Posterior cingulate gyrus (tissue), 11 donors: ENCODE data around the gene P2RX3.

Experiments
- DNase-seq, 10 donors: peaks; one replicate each; pipeline versions ENCODE4 v3.0.0 to v3.0.0-alpha.2; 2020 to 2021; ENCODE audit warnings: mixed read lengths in 3 of 10
- intact Hi-C: fragments of 100-400 bp; cut with DNase I; formaldehyde crosslinking; loops from one replicate; pipeline ENCODE4 v1.15.1; 2023

P2RX3 gene

DNA sequence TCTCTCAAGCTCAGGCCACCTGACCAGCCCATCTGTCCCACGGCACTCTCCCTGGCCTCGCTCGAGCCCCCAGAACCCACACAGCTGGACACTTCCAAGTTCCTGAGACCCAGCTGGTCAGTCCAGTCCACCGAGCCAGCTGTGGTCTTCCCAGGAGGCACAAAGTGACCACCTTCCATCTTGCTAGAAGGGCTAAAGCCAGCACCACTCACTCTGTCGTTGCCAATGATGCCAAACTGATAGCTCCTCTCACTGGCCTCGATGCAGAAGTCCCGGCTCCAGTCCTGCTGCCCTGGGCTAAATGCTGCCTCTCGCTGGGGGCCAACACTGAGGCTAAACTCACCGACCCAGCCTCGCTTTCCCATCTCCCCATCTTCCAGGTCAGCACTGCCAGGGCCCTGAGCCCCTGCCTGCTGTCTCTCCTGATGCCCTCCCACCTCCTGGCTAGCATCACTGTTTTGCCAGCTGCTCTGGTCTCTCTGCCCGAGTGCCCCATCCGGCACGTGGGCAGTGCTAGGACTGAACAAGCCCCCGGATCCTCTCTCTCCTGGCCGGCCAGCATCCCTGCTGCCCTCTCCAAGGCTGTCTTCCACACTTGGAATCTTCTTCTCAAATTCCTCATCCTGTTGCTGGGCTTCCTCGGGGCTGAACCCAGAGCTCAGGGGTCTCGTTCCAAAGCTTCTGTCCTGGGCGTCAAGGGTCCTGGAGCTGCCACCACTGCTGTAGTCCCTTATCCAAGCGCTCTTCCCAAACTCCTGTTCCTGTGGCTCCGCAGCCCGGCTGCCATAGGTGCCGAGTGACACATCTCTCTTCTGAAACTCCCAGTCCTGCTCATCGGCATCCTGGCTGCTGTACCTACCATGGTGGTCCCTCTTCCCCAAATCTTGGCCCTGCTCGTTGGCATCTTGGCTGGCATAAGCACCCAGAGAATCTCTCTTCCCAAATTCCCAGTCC is 28.8 kb upstream of the P2RX3 start:
- DNase-seq: peak in 1 of 10 donors; percentile 76
- intact Hi-C loops: no loop called here

DNA sequence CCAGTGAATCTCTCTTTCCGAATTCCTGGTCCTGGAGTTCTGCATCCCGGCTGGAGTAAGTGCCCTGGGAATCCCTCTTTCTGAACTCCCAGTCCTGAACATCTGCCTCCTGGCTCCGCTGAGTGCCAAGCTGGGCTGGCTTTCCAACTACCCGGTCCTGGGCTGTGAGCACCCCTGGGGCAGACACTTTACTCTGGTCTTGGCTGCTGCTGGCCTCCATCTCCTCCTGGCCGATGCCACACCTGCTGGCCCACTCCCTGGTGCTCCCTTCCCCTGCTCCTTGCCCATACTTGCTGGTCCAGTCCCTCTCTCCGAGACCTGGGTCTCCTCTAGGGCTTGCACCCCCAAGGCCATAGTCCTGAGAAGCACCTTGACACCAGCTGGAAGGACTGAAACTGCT is 28.1 kb upstream of the P2RX3 start:
- intact Hi-C loops: no loop called here
- peak in 1 of 10 donors; percentile 60 for DNase-seq

DNA sequence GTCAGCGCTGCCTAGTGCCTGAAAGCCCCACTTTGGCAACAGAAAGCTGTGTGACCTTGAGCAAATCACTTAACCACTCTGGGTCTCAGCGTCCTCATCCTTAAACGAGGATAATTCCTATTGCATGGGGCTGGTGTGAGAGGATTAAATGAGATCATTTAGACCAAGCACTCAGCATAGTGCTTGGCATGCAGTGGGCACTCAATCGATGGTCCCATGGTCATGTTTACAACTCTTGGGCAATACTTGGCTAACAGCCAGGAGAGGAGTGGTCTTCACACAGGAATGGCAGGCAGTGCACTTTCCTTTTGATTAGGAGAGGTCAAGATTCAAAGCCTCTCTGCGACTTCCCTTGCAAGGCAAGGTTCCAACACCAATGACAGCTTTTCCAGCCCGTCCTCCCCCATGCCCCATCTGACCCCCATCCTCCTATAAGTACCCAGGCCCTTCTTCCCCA is 27.5 kb upstream of the P2RX3 start:
- no peak for DNase-seq
- intact Hi-C loops: no loop called here

DNA sequence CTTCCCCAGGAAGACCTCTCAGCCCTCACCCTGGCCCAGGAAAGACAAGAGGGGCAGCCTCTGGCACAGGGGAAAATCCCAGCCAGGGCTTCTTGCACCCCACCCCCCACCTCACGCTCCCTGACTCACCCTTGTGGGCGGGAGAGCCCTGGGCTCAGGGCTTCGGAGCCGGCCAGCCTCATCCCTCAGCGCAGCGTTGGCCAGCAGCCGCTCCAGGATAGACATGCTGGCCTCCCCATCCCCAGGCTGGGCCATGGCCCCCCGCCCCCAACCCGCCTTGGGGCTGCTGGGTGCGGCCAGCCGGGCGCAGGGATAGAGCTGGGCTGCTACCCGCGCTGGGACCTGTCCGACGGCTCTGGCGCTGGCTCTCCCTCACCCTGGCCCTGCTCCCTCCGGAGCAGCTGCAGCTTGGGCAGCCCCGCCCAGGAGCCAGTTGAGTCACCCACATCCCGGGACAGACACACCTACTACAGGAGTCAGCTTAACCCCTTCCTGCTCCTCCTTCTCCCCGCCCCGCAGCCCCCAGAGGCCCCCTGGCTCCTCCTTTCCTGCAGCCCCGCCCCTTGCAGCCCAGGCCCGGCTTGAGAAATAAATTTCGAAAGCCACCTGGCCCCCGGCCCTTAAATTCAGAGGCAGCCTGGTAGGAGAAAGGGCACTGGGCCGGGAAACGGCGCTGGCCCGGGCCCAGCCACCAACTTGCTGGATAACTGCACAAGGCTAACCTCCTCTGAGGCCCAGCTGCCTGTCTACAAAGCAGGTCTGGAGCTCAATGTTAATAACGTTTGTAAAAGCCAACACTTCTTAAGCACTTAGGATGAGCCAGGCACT is 26.8 kb upstream of the P2RX3 start:
- peak in 8 of 10 donors; percentile 51 to 93 (median 66) for DNase-seq
- intact Hi-C loops: no loop called here

DNA sequence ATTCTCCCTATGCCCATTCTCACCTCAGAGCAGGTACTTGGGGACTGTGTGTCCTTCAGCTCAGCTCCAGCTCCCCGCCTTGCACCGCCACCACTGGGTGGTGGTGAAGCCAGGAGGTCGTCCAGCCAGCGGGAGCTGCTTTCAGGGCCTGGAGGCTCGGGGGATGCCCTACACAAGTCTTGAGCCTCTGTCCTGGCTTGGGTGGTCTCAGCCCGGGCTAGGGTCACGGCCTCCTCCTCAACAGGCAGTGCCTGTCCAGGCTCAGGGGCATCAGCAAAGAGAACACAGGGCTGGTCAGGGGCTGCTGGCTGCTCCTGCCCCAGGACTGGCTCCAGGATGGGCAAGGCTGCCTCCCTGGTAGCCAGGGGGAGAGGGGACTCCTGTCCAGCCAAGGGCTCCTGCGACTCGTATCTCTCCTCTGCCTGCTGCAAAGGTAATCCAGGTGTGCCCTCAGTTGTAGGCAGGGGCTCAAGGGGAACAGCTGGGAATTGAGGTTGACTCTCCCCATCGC is 25.6 kb upstream of the P2RX3 start:
- peak in 2 of 10 donors; percentile 71 to 82 for DNase-seq

DNA sequence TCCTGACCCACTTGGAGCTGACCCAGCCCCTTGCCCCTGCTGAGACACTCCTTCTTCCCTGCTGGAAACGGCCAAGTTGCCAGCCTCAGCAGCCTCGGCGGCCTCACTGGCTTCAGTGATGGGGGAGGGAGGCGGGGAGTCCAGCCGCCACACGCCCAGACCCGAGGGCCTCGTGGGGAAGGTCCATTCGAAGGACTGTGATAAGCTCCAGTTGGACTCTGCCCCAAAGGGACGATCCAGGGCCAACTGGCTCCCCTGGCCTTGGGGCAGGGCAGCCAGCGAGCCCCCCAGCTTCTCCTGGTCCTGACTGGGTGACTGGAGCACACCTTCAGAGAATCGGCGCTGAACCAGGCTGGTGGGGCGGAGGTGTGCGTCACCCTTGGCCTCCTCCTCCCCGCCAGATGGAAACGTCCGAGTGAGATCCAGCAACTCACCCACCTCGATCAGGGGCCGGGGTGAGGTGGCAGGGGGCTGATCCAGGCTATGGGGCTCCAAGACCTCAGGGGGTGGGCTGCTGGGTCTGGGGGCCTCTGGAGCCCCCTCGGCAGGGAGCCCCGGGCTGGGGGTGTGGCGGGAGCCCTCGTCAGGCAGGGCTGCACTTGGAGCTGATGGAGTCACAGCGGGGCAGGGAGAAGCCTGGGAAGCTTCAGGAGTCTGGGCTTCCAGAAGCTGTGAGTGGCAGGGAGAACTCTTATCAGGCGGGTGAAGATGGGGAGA is 24.9 kb upstream of the P2RX3 start:
- peak in 2 of 10 donors; percentile 63 to 75 for DNase-seq
- intact Hi-C loops: no loop called here

More for the DNA sequence above, 25.6 kb upstream of the P2RX3 start:
- intact Hi-C loops: no loop called here

DNA sequence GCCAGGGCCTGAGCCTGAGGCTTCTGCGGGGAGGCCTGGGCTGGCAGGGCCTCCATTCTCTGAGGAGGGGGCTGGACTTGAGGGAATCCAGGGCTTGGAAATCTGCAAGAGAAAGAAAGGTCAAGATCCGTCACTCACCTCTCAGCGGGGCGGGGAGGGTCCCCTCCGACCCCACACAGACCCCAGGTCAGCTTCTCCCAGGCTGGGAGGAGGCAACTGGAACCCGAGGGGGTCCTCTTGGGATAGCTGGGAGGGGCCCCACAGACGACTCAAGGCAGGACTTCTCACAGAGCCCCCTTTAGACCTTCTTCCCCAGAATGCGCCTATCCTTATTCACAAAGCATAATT is 24.4 kb upstream of the P2RX3 start:
- DNase-seq: no peak
- intact Hi-C loops: no loop called here

DNA sequence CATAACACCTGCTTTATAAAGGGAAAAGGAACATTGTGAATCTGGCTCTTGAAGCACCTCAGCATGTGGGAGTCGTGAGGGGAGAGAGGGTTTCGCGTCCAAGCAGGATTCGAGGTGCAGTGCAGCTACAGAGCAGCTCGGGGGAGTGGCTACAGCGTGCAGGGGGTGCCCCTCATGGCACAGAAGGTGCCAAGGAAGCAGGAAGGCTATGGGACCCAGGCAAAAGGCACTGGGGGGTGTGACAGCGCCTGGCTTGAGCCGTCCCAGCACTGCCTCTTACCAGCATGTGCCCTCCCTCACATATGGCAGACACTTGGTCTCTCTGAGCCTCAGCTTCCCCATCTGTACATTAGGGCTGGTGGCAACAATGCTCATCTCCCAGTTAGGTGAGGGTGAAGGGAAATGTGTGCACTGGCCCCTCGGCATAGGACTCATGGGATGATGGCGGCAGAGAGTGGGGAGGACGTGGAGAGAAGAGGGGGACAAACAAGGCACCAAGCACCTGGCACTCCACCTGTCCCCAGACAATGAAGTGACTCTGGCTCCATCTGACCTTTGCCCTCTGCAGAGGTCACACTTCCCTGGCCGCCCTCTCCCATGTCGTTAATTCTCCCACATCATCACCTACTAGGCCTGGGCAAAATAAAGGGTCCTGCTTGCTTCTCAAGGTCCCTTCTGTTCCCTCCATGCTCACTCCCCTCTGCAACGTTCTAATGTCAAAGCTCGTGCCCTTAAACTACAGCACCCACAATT is 23.8 kb upstream of the P2RX3 start:
- DNase-seq: peak in 1 of 10 donors; percentile 43
- intact Hi-C loops: no loop called here

DNA sequence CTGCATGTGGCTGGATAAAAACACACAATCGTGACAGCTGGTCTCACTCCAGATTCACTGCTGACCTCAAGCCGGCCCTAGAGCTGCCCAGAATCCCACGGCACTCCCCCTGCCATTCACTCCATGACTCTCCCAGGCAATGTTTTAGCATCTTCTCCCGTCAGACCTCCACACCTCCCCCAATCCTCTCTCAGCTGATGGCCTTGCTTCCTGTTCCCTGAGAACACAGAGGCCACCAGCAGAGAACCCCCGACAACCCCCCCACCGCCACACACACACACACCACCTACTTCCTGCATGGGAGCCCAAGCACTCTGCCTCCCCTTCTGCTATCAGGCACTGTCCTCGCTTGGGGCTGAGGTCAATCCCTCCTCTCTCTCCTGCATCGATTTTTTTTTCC is 22.7 kb upstream of the P2RX3 start:
- intact Hi-C loops: no loop called here
- peak in 2 of 10 donors; percentile 33 to 53 for DNase-seq

DNA sequence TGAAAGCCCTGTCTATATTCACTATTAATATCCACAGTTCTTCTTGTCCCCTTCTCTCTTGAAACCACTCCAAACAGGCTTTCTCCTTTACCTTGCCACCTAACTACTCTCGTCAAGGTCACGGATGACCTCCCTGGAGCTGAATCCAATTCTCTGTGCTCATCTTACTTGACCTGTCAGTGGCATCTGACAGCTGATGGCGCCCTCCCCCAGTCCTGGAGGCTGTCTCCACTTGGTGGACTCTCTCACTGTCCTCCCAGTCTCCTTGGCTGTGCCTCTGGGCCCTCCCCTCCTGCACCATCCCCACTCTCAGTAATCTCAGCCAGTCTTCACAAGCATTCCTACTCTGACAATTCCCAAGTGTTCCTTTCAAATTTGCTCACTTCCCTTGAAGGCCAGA is 22.1 kb upstream of the P2RX3 start:
- intact Hi-C loops: no loop called here
- DNase-seq: peak in 2 of 10 donors; percentile 52 to 69

DNA sequence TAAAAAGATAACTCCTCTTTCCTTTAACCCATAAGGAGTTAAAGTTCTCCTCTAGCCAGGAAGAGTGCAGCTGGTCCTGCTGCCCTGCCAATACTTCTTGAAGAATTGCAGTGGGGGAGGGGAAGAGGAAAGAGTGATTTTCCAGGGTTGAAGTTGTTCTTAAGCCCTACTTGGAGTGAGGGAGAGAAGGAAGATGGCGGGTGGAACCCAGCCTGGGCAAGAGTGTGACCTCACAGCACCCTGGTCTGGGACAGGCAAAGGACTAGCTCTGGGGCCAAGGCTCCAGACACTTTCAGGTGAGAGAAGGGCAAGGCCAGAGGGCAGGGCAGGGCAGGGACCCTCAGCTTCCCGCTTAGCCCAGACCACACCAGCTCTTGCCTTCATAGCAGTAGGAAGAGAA is 20.0 kb upstream of the P2RX3 start:
- peak in 2 of 10 donors; percentile 58 to 72 for DNase-seq
- intact Hi-C loops: no loop called here

DNA sequence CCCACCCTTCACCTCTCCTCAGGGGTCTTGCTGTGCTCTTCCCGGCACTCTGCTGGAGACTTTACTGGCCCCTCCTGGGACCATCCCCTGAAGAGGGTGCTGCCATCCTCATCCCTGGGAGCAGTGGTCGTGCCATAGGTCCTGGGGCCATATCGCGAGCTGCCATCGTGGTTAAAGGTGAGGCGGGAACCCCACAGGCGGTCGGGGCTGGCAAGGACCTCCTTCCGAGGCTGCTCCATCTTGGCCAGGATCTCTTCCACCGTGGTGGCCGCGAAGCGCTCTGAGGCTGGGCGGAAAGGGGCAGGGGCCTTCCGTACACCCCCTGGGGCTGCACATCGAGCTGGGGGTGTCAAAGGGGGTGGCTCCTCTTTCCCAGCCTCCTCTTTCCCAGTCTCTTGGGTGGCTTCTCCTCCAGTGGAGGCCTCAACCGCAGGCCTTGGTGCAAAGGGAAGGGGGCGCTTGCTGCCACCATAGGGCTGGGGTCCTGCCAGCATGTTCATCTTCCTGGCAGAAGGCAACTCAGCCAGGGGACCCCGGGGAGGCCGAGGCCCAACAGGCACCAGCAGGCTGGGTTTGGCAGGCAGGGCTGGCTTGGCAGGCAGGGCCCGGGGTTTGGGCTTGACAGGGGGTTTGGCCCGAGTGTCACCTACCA is 18.0 kb upstream of the P2RX3 start:
- intact Hi-C loops: no loop called here

DNA sequence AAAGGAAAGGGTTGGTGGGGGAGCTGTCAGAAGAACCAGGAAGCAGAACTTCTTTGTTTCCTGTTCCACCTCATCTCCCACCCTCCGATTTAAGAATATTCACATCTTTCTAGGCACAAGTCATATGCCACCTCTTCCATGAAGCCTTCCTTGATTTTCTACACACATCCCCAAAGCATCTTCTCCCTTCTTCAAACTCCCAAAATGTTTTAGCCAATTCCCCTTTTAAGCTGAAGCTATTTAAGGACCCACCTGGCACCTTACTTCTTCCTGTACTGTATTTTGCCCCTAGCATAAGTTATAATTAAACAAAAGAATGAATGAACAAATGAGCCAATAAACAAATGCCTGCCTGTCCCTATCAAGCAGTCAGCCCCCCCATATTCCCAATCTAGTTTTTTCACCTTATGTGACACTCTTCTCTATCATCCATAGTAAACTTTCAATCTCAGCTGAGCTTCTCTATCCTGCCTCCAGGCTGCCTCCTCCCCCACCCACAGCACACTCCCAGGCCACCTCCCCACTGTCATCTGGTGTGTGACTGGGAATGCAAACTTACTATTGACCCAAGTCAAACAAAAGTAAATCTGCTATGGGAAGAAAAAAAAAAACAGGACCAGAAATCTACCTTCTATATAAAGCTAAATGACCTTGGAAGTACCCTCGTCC is 17.3 kb upstream of the P2RX3 start:
- peak in 1 of 10 donors; percentile 33 for DNase-seq
- intact Hi-C loops: no loop called here

More for the DNA sequence above, 18.0 kb upstream of the P2RX3 start:
- DNase-seq: peak in 2 of 10 donors; percentile 72 to 73

DNA sequence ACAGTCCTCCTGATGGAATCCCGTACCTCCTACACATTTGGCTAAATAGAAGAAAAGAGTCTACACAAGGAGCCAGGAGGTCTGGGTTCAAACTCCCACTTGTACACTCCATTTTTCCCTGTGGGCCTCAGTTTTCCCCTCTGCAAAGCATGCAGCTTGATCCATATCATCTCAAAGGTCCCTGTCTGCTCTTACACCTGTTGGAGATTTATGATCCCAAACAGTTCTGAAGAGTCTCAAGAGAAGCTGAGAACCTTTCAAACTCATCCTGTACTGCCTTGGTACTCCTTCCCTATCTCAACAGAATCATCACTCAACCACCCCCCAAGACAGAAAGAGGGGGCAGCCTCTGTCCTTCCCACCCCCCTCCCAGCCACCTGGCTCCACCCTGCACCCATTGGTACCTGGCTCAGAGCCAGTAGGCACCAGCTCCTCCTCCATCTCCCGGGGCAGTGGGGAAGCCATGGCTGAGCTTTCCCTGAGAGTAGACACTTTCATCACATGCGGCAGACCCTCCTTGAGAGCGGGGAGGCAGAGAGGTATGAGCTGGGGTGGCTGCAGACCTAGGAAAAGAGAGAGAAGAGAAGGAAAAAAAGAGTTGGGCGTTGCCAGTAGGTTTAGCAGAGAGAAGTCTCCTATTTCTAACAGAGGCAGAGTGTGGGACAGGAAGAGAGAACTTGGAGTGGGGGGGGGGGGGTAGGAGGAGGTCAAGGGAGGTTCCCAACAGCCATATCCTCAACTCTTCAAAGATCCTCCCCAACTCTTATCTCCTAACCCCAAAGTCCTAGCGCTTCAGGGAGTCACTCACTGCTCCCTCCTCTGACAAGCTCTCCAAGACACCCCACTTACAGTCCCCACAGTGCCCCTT is 16.5 kb upstream of the P2RX3 start:
- DNase-seq: peak in 1 of 10 donors; percentile 52
- intact Hi-C loops: no loop called here

DNA sequence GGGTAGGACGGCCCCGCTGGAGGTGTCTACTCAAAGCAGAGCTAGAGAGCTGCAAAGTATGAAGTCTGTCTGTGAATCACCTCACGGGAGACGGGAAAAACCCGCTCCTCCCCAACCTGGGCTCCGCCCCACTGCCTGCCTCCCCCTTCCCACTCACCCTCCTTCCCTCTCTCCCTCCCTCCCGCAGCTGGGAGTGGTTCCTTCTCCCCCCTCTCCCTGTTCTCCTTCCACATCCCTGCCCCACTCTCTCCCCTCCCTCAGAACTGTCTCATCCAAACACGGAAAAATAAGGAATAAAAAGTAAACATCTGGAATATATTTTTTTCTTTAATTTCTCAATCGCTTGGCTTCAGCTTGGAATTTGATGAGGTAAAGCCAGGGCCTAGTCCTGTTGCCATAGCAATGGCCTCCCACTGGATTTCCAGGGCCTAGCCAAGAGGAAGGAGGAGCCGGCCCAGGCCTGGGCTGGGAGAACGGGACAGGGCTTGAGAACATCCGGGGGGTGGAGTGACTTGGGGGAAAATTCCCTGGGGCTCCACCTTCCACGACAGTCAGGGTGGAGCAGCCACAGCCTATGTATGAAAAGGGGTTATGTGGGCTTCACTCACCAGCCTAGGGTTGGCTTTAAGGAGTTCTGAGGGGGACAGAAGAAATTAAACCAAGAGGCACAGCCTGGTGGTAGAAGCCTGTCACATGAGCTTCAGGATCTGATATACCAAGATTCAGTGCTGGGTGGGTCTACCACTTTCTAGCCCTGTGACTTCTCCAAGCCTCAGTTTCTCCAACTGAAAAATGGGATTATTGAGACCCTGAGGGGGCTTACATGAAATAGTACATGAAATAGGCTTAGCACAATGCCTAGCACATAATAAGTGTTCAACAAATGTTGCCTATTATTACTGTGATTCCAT is 15.6 kb upstream of the P2RX3 start:
- intact Hi-C loops: no loop called here
- peak in 9 of 10 donors; percentile 51 to 94 (median 70) for DNase-seq

DNA sequence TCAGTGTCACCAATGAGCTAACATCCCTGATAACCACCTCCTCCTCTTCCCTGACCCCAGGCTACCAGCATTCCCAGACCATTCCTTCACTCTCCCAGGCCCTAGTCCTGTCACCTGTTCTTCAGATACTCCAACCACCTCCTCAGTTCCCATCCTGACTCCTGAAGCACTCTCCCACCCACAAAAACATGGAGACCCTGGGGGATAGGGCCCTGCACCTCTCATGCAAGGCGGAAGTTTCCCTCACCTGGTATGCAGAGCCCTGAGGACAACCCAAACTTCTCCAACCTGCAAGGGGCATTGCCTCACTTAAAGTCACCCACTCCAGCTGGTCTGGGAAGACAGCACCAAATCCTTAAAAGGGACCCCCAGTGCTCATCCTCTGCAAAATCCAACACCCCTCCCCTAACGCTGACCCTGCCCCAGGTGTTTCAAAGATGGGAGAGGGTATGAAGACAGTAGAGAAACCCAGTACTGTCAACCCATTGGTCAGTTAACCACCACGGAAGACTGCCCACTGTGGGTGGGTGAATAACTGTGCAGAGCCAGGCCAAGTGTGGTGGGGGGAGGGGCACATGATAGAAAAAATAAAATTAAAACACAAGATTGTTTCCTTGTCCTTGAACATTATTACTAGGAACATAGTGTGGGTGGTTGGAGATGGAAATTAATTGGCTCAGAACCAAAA is 14.8 kb upstream of the P2RX3 start:
- intact Hi-C loops: no loop called here
- DNase-seq: peak in 1 of 10 donors; percentile 24
